Measurements from ENCODE around the gene HMGXB3.

HMGXB3 gene

DNA sequence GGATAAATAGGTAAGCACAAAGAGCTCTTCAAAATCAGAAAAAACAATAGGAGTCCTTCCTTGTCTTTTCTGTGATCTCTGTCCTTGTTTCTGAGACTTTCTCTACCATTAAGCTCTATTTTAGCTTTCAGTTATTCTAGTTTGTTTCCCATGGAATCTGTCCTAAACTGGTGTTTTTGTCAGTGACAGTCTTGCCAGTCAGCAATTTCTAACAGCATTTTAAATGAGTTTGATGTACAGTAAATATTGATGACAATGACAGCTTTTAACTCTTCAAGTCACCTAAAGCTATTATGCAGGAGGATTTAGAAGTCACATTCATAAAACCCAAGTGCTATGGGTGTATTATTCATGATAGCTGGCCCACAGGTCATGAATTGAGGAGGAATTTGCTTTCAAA is 18.0 kb upstream of the HMGXB3 start:
- DNase-seq, result no peak

DNA sequence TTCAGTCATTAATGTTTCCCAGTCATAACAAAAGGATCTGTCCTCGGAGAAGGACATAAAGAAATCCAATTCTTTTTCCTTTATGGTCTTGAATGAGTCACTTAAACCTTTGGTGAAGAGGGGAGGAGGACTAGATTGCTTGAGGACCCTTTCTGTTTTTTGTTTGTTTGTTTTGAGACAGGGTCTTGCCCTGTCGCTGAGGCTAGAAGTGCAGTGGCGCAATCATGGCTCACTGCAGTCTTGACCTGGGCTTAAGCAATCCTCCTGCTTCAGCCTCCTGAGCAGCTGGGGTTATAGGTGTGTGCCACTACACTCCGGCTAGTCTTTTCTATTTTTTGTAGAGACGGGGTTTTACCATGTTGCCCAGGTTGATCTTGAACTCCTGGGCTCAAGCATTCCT is 12.4 kb upstream of the HMGXB3 start:
- DNase-seq, result no peak

DNA sequence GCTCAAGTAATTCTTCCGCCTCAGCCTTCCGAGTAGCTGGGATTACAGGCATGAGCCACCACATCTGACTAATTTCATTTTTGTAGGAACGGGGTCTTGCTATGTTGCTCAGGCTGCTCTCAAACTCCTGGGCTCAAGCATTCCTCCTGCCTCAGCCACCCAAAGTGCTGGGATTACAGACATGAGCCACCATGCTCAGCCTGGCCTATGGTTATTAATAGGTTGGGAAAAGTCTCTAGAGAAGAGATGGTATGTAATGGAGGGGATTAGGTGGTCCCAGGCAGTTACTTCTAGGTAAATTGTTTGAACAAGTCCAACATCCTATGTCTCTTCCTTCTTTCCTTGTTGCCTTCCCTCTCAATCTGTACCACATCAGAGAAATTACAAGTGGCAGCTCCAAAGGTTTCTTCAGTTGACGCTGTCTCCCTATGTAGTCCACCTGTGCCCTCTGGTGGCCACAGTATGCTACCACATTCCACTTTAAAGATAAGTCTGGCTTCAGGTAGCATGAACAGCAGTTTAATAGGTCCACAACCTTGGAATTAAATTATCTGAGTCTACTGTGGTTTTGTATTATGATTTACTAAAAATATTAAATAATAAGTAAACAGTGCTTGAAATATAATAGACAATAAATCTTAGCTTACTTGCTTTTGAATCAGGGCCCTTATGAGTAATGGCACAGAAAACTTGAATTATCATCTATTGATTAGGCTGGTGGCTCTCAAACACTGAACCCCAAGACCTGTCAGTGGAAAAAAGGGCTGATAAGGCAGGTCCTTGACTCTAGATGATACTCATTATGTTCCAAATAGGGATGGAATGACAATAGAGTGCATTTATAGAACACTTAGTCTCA is 9.8 kb upstream of the HMGXB3 start:
- DNase-seq, result peak; percentile 60

DNA sequence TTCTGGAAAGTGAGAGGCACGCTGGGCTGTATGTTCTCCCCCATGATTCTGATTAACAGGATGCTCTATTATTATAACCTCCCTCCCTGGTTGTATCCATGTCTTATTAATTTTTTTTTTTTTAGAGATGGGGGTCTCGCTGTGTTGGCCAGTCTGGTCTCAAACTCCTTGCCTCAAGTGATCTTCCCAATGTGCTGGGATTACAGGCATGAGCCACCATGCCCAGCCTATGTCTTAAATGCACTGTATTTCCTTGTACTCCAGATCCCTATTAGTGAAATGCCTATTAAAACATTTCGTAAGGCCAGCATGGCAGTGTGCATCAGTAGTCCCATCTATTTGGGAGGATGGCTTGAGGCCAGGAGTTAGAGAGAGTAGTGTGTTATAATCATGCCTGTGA is 7.1 kb upstream of the HMGXB3 start:
- no peak for DNase-seq

DNA sequence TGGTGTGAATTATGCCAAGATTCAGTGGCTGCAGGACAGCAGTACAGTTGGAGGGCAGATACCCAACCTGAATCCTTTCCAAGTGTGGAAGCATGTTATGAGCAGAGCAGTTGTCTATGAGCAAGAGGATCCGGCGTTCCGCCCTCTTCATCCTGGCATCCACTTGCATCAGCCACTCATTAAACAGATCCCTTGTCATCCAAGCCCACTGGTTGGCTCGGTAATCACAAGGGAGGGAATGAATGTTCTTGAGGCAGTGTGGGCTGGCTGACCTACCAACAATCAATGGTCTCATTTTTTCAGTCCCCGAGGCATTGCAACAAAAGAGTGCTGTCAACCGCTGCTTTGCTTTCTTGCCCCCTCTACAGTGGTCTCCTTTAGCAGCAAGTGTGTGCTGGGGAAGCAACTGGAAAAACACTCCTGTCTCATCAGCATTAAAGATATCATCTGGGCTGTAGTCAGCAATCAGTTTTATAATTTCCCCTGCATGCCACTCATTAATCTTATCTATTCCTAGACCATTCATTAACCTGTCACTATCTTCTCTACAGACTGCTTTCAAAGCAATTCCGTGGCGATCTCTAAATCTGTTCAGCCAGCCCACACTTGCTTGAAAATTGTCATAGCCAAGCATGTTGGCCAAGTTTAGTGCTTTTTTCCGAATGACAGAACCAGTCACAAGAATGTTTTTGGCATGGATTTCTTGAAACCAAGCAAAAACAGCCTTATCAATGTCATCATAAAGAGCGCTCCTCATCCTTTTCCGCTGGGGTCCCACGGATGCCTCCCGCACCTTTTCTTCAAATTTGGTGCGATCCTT is 4.9 kb upstream of the HMGXB3 start:
- DNase-seq, result no peak

DNA sequence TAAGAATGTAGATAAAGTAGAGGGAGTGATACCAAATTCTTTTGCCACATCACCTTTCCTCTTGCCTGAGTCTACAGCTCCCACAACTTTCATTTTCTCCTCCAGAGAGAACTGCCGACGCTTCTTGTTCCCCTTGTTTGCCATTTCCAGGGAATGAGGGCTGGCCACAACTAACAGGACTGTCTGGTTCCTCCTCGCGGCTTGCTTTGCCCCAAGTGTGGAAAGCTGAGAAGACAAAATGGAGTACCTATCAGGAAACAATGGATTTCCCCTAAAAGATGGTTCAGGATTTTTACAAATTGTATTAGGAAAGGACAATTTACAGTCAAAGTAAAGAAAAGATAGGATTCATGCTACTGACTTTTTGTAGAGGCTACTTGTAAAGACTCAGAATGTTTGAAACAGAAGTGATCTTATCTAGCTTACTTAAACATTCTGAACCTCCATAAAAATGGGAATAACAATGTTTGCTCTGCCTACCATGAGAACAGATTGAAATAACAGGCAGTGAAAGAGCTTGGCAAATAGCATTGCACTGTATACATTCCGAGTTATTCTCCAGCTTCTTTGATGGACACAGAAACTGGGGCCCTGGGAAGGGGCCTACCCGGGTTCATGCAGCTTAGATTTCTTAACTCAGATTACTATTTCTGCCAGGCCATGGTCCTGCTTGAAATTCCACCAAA is 4.2 kb upstream of the HMGXB3 start:
- no peak for DNase-seq

DNA sequence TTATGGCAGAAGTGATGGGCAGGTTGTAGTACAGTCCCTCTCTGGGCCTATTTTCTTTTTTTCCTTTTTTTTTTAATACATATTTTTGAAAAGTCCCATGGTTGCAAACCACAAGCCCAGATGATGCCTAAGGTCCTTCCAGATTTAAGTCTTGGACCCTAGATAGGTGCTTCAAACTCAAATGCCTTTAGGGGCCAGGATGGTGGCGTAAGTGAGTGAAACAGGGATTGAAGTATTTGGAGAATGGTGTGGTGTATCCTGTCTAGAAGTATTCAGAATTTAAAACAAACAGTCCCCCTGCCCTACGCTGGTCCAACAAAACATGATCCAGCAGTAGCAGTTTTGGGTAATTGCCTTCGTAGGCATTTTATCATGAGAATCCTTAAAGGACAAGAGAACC is 2.3 kb upstream of the HMGXB3 start:
- DNase-seq, result no peak

DNA sequence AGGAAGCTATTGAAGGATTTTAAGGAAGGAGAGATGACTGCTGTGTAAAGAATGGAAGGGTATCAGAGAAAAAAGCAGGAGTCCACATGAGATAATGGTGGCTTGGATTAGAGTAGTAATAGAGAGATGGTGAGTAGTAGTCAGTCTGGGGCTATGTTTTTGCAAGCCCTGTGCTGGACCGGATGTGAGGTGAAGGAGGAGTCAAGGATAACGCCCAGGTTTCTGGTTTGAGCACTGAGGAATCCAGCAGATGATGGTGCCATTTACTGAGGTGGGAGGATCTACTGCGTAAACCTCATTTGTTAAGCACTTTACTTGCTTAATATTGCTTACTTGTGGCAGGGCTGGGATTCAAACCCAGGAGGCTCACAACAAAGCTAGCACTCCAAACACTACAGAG is 1.2 kb upstream of the HMGXB3 start:
- no peak for DNase-seq

DNA sequence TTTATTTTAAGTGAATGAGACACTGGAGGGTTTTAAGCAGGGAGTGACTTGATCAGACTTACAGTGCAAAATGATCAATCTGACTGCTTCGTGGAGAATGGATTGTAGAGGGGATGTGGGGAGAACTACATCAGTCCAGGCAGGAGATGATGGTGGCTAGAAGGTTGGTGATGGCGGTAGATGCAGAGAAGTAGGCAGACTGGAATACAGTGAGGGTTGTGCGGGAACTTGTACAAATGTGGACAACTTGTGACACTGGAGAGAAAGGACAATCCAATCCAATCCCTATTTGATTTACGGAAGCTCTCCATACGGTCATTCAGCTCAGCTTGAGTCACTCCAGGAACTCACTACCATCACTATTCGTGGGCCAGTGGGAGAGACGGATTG is 678 bp upstream of the HMGXB3 start:
- DNase-seq, result no peak

DNA sequence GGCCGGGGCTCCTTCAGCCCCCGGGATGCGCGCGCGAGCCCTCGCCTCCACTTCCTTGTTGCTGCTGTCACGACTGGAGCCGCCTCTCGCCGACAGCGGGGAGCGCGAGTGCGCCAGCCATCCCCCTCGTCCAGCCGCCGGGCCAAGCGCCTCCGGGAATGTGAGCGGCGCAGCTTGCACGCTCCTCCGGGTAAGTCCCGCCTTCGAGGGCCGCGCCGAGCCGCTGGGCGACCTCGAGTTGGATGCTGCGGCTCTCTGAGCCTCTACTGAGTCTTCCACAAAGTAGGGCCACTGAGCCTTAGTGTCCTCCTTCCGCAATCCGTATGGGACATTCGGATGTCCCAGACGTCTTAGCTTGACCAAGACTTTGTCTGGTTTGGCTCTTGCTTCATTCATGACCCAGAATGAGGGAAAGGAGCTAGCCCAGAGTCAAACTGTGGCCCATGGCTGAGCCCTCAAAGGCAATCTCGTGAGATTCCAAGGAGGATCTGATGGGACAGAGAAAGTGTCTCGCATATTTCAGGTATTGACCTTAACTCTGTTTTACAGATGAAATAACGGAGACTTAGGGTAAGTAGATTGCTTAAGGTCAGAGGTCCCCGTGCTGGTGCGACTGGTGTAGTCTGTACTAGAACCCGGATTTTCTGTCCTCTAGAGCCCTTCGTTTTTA is 586 bp downstream of the HMGXB3 start:
- DNase-seq, result peak; percentile 58

DNA sequence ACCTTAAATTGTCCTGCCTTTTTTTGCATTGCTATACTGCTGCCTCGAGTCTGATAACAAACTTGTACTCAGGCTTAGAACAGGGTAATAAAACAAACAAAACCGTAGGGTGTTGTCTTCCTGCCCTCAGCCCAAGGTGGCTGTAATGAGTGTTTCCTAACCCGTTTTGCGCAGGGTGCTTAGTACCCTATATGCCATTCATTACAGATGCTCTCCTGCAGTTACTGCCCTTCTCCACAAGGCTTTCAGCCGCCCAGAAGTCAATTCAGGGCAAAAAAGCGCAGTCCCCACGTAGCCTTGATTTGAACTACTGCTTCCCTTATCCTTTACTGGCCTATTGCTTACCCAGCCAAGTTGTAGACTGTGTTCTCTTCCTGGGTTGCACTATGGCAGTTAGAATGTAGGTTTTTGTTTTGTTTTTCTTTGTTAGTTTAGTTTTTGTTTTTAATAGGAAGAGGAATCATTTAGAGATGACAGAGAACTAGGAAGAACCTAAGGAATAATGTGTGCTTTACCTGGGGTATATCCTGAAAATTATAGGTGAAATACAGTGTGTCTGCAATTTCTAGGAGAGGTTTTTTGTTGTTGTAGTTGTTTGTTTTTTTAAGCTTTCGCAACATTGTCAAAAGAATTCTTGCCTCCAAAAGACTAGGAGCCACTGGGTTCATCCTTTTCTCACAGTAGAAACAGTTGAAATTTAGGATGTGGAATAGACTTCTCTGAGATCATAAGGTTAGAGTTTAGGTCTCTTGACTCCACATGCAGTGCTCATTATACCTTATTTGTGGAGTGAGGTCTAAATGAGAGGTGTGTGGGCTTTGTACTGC is 1.3 kb downstream of the HMGXB3 start:
- peak; percentile 57 for DNase-seq

DNA sequence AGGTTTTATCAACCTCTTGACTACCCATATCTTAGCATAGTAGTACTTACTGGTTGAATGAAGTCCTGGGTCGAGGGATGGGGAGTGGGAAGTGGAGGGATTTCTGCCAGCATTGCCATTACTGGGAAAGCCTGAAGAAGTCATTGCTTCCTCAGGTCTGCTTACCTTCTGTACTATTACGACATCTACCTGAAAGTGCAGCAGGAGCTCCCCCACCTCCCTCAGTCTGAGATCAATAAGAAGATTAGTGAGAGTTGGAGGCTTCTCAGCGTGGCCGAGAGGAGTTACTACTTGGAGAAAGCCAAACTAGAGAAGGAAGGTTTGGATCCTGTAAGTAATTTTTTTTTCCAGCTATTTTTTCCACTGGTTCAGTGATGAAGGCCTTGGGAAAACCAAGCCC is 5.8 kb downstream of the HMGXB3 start:
- DNase-seq, result no peak

DNA sequence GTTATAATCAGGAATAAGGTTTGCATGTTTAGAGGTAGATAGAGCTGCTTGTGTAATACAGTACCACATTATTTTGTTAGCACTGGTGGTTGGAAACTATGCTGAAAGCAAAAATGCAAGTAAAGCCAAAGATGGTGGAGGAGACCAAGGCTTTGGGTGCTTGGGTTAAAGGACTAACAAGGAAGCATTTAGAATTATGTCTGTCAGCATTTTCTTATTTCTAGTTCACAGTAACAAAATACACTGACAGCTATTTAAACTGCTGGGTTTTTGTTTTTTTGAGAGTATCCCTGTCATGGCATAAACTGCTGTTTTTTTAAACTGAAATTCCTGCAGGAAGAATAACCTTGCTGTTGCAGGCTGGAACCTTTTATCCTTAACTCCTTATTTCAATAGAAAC is 6.5 kb downstream of the HMGXB3 start:
- no peak for DNase-seq

DNA sequence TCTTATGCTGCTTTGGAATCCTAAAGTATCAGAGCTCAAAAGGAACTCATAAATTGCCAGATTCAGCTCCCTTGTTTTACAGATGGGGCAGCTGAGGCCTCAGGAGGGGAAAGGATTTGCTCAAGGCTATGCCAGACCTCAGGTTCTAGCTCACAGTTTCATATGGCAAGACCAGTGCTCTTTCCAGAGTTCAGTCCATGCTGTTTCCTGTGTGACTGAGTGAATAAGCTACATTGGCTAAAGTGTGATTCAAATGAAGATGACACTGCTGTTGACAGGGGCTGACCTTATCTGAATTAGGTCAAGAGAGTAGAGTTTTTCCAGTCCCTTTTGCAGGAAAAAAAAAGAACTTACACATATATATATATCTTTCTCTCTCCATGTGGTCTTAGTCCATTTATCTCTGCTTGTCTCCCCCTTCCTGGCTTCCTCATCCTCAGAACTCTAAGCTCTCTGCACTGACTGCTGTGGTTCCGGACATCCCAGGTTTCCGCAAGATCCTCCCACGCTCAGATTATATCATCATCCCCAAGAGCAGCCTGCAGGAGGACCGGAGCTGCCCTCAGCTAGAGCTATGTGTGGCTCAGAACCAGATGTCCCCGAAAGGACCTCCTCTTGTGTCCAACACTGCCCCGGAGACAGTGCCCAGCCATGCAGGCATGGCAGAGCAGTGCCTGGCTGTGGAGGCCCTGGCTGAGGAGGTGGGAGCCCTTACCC is 9.3 kb downstream of the HMGXB3 start:
- DNase-seq, result no peak

DNA sequence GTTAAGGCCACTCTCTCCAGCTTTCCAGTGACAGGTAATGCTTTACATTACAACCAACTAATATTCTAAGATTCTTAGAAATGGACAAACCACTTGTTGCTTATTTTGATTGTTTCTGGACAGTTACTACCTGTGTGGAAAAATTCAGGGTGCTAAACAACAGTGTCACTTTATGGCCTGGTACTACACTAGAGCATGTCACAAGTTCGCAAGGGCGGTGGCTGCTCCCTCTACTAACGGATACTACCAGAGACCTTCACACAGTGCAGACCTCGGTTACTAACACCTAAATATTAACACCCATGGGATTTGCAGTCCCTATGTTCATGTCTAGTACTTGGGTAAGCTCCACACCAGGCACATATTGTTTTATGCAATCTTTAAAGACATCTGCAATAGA is 13.4 kb downstream of the HMGXB3 start:
- DNase-seq, result no peak

DNA sequence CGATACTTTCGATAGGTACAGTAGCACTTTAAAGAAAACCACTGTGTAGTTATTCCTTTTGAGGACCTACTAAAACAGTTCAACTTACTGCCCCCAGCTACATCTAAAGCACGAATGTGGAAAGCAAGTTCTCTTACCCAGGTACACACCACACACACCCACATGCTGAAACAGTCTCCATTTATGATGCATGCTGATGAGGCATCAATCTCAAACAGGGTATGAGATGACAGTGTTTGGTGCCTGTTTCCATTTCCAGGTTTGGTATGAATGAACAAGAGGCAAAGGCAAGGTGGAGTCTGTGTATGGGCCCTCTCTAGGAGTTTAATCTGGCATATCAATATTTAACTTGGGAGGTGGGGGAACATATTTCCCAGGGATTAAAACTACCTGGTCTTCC is 13.9 kb downstream of the HMGXB3 start:
- DNase-seq, result no peak

DNA sequence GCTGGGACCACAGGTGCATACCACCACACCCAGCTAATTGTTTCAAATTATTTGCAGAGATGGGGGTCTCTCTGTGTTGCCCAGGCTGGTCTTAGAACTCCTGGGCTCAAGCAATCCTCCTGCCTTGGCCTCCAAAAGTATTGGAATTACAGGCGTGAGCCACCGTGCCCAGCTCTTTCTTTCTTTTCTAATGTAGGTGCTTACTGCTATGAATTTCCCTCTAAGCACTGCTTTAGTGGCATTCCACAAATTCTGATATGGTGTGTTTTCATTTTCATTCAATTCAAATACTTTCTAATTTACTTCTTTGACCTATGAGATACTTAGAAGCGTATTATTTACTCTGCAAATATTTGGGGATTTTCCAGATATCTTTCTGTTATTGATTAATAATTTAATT is 14.9 kb downstream of the HMGXB3 start:
- DNase-seq, result no peak

DNA sequence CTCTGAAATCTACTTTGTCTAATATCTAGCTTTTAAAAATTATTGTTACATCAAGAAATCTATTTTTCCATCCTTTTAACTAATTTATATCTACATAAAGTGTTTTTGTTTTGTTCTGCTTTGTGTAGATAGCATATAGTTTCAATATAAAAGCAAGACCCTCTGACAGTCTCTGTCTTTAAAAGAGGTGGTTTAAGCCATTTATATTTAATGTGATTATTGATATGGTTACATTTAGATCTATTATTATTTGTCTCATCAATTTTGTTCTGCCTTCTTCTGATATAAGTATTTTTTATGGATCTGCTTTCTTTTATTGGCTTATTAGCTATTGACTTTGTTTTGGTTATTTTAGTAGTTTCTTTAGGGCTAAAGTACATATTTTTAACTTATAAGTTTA is 16.0 kb downstream of the HMGXB3 start:
- no peak for DNase-seq

DNA sequence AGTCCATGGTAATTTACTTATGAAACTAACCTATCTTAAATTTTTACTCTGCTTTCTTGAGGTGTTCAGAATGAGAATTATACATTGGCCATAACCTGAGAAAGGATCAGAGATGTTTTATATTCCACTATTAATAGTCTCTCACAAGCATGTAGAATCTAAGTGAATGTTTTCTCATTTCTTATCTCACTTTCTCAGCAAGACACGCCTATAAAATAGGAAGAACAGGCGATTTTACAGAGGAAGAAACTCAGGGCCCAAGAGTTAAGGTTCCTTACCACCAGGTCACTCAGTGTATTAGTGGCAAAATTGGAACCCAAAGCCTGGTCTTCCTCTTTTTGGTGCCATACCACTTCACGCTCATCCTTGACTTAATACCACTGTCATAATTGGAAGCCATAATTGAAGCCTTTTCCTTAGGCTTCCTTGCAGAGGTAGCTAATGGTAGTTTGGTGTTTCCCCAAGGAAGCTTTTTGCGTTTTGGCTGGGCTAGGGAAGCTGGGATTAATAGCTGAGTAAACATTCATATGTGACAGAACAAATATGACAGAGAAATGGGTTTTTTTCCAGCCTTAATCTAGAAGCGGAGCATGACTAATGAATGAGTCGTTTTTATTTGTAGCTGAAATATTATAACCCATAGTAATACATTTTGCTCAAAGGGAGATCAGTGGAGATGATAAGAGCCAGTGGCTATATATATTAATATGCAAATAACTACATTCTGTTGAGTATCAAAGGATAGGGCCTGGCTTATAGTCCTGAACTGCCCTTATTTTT is 16.9 kb downstream of the HMGXB3 start:
- no peak for DNase-seq

DNA sequence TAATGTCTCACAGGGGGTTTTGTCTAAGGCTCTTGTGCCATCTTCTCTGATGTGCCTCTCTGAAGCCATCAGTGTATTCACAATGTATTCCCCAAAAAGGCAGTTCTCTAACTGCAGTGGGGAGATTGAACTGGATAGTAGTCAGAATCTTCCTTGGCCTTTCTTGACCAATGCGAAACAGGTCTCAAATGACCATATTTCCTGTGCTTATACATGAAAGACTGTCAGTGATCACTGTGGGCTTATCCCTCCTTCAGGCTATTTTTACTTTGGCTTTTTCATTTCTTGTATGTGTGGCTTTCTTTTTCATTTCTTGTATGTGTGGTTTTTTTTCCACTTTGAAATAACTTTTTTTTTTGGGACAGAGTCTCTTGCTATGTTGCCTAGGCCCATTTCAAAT is 19.7 kb downstream of the HMGXB3 start:
- DNase-seq, result no peak
